Kidney epithelial cell (primary cell): ENCODE data around the gene CINP. TPM values are rescaled to one million over a fixed set of nuclear protein-coding genes. Genes with fewer than 3 reads are reported as not detected.
A peak's percentile ranks its signal among the peaks of the same experiment; 100 is the strongest.

Source experiments
- DNase-seq: peaks from one replicate; pipeline ENCODE4 v3.0.0-alpha.2; 2010; ENCODE audit warnings: low read depth
- H3K27me3 ChIP-seq: 2 replicates; pipeline ENCODE4 v1.6.0; 2011; ENCODE audit warnings: low read length; ENCODE audit not compliant: control insufficient read depth, insufficient read depth
- H3K36me3 ChIP-seq: 2 replicates; pipeline ENCODE4 v1.5.1; 2011; ENCODE audit warnings: low read length; ENCODE audit not compliant: control insufficient read depth, insufficient read depth
- H3K4me3 ChIP-seq: 2 replicates; pipeline ENCODE4 v1.5.1; 2011; ENCODE audit warnings: low read depth, mild to moderate bottlenecking, control low read depth, low read length
- total RNA-seq: library from RNA; depleted of rRNA; stranded (reverse); fragments of >200 nt; gene quantifications from 2 replicates; pipeline ENCODE4 v1.2.3, GENCODE V29; 2015
- TF ChIP-seq, protein P1 (sequence below): IDR thresholded peaks from 2 replicates; pipeline ENCODE4 v1.5.1; 2011; ENCODE audit warnings: mild to moderate bottlenecking, moderate library complexity, low read length, control low read depth, inconsistent platforms; ENCODE audit not compliant: insufficient read depth, poor library complexity, severe bottlenecking

CINP gene
- total RNA-seq, 1 donor from 2014 or later: 33.7 TPM

GRCh38 chr14:102320671-102321455, 41.8 kb downstream of the CINP start:
- H3K4me3 ChIP-seq: peak overlapping the region; percentile 86
- no peaks in the 10 kb centered on the region for H3K36me3 ChIP-seq
- DNase-seq: no peak
- no peaks in the 10 kb centered on the region for H3K27me3 ChIP-seq
- TF ChIP-seq, protein P1, sequence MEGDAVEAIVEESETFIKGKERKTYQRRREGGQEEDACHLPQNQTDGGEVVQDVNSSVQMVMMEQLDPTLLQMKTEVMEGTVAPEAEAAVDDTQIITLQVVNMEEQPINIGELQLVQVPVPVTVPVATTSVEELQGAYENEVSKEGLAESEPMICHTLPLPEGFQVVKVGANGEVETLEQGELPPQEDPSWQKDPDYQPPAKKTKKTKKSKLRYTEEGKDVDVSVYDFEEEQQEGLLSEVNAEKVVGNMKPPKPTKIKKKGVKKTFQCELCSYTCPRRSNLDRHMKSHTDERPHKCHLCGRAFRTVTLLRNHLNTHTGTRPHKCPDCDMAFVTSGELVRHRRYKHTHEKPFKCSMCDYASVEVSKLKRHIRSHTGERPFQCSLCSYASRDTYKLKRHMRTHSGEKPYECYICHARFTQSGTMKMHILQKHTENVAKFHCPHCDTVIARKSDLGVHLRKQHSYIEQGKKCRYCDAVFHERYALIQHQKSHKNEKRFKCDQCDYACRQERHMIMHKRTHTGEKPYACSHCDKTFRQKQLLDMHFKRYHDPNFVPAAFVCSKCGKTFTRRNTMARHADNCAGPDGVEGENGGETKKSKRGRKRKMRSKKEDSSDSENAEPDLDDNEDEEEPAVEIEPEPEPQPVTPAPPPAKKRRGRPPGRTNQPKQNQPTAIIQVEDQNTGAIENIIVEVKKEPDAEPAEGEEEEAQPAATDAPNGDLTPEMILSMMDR: no peak

GRCh38 chr14:102320033-102320660, 42.5 kb downstream of the CINP start:
- H3K4me3 ChIP-seq: peak overlapping the region; percentile 86
- no peak for DNase-seq
- TF ChIP-seq, protein P1: no peak
- no peaks in the 10 kb centered on the region for H3K27me3 ChIP-seq
- H3K36me3 ChIP-seq: no peaks in the 10 kb centered on the region

DNA sequence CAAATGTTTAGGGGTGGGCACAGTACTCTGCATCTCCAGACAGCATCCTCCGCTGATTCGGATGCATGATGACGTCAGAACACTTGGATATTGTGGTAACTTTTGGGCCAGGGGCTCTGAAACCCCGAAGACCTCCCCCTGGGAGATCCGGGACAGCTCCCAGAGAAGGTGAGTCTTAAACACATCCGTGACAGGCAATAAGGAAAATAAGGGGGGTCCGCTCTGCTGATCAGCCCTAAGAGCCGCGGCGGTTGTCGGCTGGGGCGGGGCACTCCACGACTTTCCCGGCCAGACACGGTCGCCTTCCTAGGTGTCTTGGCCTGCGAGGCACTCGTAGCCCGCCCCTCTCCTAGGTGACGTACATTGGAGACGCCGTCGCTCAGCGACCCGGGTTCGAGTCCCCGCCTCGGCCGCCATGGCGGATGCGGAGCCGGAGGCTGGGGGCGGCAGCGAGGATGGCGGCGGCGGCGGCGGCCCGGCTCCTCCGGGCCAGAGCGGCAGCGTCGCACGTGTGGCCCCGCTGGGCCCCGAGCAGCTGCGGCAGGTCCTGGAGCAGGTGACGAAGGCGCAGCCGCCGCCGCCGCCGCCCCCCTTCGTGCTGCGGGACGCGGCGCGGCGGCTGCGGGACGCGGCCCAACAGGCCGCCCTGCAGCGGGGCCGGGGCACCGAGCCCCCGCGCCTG, 43.2 kb downstream of the CINP start, which contains the start of gene ZNF839:
ZNF839 (plus strand) TSS at position 396 of the 682 bp plus-strand sequence; CDS start at position 416, 20 bp downstream.
- Histone ChIP-seq H3K4me3 (peak within 1 kb of the TSS; percentile 86), H3K36me3 (no peaks in the 10 kb centered on the region), H3K27me3 (no peaks in the 10 kb centered on the region)
- TF ChIP-seq, protein P1: no peak
- DNase-seq: peak; percentile 54

- DNase-seq: no peak
- H3K27me3 ChIP-seq: no peaks in the 10 kb centered on the region
- TF ChIP-seq, protein P1: no peak
- H3K4me3 ChIP-seq: peak overlapping the region; percentile 86
- H3K36me3 ChIP-seq: no peaks in the 10 kb centered on the region
Measured at GRCh38 chr14:102318781-102319276, 43.9 kb downstream of the CINP start.

- DNase-seq: no peak
- TF ChIP-seq, protein P1: no peak
- Histone ChIP-seq H3K27me3 (no peaks in the 10 kb centered on the region), H3K36me3 (no peaks in the 10 kb centered on the region), H3K4me3 (peak overlapping the region; percentile 57)
Measured at GRCh38 chr14:102317564-102318248, 45.0 kb downstream of the CINP start.
